Body of pancreas (tissue), 4 donors: ENCODE measurements around the gene MADCAM1. TPM values are rescaled to one million over a fixed set of nuclear protein-coding genes. Genes with fewer than 3 reads are reported as not detected.
A peak's percentile ranks its signal among the peaks of the same experiment; 100 is the strongest.

Experiments used
- ATAC-seq: fragments of 150-250 bp; one replicate; pipeline ENCODE4 v1.9.1; 2016
- DNase-seq, 4 donors: peaks; one replicate each; pipeline ENCODE4 v3.0.0-alpha.2; 2019
- H3K27ac ChIP-seq, 4 donors: fragments of 200-600 bp; sonication (generic); 1 replicate in 3 of 4; 2 replicates in 1 of 4; pipeline versions ENCODE4 v1.5.1 to v1.6.1; 2016 to 2019; ENCODE audit warnings: mild to moderate bottlenecking in 1 of 4, mixed read lengths in 1 of 4, moderate library complexity in 1 of 4
- H3K27me3 ChIP-seq, 2 donors: fragments of 200-600 bp; sonication (generic); one replicate each; pipeline ENCODE4 v1.6.0; 2016; ENCODE audit warnings: mild to moderate bottlenecking in 1 of 2
- H3K36me3 ChIP-seq, 2 donors: fragments of 200-600 bp; sonication (generic); replicated peaks in 1 of 2; 2 replicates each; pipeline ENCODE4 v1.5.1; 2016; ENCODE audit warnings: low read depth in 2 of 2; ENCODE audit not compliant: insufficient read depth in 1 of 2
- H3K4me1 ChIP-seq: fragments of 200-600 bp; sonication (generic); one replicate; pipeline ENCODE4 v1.6.0; 2016
- H3K4me3 ChIP-seq, 2 donors: fragments of 200-600 bp; sonication (generic); 1 replicate in 1 of 2; 2 replicates in 1 of 2; pipeline ENCODE4 v1.5.1; 2016 to 2019
- H3K9me3 ChIP-seq, 3 donors: fragments of 200-600 bp; sonication (generic); 1 replicate in 2 of 3; 2 replicates in 1 of 3; pipeline ENCODE4 v1.5.1; 2016
- CTCF ChIP-seq, 7 experiments: fragments of 450-650 bp in 4 of 7; fragments of 200-600 bp in 3 of 7; sonication (generic) in 3 of 7; IDR thresholded peaks; one replicate each; pipeline ENCODE4 v1.5.1; 2016 to 2019; ENCODE audit warnings: antibody characterized with exemption in 7 of 7
- POLR2A ChIP-seq, 3 donors: fragments of 450-650 bp; IDR thresholded peaks; one replicate each; pipeline ENCODE4 v1.6.1; 2016; ENCODE audit warnings: antibody characterized with exemption in 3 of 3, mild to moderate bottlenecking in 2 of 3
- WGBS, 2 donors: methylation state at CpG; one replicate each; pipeline ENCODE4 v1.1.5; 2017; 5-methylcytosine and 5-hydroxymethylcytosine counted together
- intact Hi-C: fragments of 100-400 bp; cut with DNase I; formaldehyde crosslinking; loops from one replicate; pipeline ENCODE4 v1.15.1; 2023
- total RNA-seq, 2 donors: library from RNA; depleted of rRNA; stranded (reverse); fragments of >200 nt; gene quantifications; one replicate each; pipeline ENCODE4 v1.1.0, GENCODE V29; 2016

The MADCAM1 gene
- total RNA-seq, 2 donors from 2014 or later, result 3.6 TPM; not detected in 1

GRCh38 chr19:498977-499623 is 2.8 kb downstream of the MADCAM1 start:
- no peak overlapping the region for H3K4me3 ChIP-seq
- H3K36me3 ChIP-seq, result no peaks in the 10 kb centered on the region
- no peak for ATAC-seq
- no peaks in the 10 kb centered on the region for H3K9me3 ChIP-seq
- TF ChIP-seq CTCF (IDR thresholded peaks at IDR 0.05), result no peak
- TF ChIP-seq POLR2A (IDR thresholded peaks at IDR 0.05), result no peak
- peaks cover 5 to 32% of the 10 kb centered on the region in 2 donors for H3K27me3 ChIP-seq
- H3K4me1 ChIP-seq, result peaks cover 21% of the 10 kb centered on the region
- DNase-seq, result no peak
- H3K27ac ChIP-seq, result no peak overlapping the region
- 63 to 71% methylated on average over 30 to 31 of the region's 31 CpGs for WGBS, 2 donors
- intact Hi-C loops, result no loop called here

GRCh38 chr19:501646-502045 is 5.4 kb downstream of the MADCAM1 start:
- Histone ChIP-seq H3K27me3 (peaks cover 5 to 21% of the 10 kb centered on the region in 2 donors), H3K27ac (no peak overlapping the region), H3K4me1 (peaks cover 17% of the 10 kb centered on the region), H3K36me3 (no peaks in the 10 kb centered on the region), H3K9me3 (no peaks in the 10 kb centered on the region), H3K4me3 (no peak overlapping the region)
- 73 to 76% methylated on average over 9 to 17 of the region's 17 CpGs for WGBS, 2 donors
- no peak for ATAC-seq
- TF ChIP-seq POLR2A (IDR thresholded peaks at IDR 0.05), result no peak
- no peak for TF ChIP-seq CTCF (IDR thresholded peaks at IDR 0.05)
- no peak for DNase-seq
- intact Hi-C loops, result no loop called here

- Histone ChIP-seq H3K27ac (no peak overlapping the region), H3K27me3 (peaks cover 0 to under 1% of the 10 kb centered on the region in 2 donors), H3K36me3 (no peaks in the 10 kb centered on the region), H3K4me3 (no peak overlapping the region), H3K9me3 (no peaks in the 10 kb centered on the region), H3K4me1 (peaks cover 20% of the 10 kb centered on the region)
- WGBS, 2 donors, result 63 to 70% methylated on average over 2 to 5 of the region's 14 CpGs
- no peak for ATAC-seq
- DNase-seq, result no peak
- intact Hi-C loops, result no loop called here
- TF ChIP-seq CTCF (IDR thresholded peaks at IDR 0.05), result no peak
- TF ChIP-seq POLR2A (IDR thresholded peaks at IDR 0.05), result no peak
Measured at GRCh38 chr19:504616-505015, 8.3 kb downstream of the MADCAM1 start.

GRCh38 chr19:506404-507285 is 10.4 kb downstream of the MADCAM1 start:
- TF ChIP-seq CTCF (IDR thresholded peaks at IDR 0.05) (peak; percentile 89 to 100 (median 98)), POLR2A (IDR thresholded peaks at IDR 0.05) (peak in 2 of 3 donors; percentile 55 to 57)
- Histone ChIP-seq H3K27me3 (no peaks in the 10 kb centered on the region), H3K4me1 (peaks cover 25% of the 10 kb centered on the region), H3K27ac (peak overlapping the region; percentile 78 to 88 (median 84)), H3K9me3 (no peaks in the 10 kb centered on the region), H3K36me3 (no peaks in the 10 kb centered on the region), H3K4me3 (peak overlapping the region; percentile 17 to 32)
- DNase-seq, result peak; percentile 99 to 100 (median 100)
- intact Hi-C loops, result no loop called here
- 2 to 18% methylated on average over 7 to 47 of the region's 48 CpGs for WGBS, 2 donors
- peak; percentile 90 for ATAC-seq
